GM18505 (cell line): ENCODE data around the gene USF2.

Source experiments
- ATAC-seq: cut with Tn5 transposase; IDR thresholded peaks from one replicate; pipeline ENCODE4 v1.9.1; 2021; ENCODE audit not compliant: unreplicated experiment
- POLR2A ChIP-seq: IDR thresholded peaks from 4 replicates; pipeline ENCODE4 v1.6.1; 2011; ENCODE audit warnings: borderline replicate concordance; ENCODE audit not compliant: insufficient read depth, insufficient read length; ENCODE audit errors: extremely low read depth

Gene USF2

DNA sequence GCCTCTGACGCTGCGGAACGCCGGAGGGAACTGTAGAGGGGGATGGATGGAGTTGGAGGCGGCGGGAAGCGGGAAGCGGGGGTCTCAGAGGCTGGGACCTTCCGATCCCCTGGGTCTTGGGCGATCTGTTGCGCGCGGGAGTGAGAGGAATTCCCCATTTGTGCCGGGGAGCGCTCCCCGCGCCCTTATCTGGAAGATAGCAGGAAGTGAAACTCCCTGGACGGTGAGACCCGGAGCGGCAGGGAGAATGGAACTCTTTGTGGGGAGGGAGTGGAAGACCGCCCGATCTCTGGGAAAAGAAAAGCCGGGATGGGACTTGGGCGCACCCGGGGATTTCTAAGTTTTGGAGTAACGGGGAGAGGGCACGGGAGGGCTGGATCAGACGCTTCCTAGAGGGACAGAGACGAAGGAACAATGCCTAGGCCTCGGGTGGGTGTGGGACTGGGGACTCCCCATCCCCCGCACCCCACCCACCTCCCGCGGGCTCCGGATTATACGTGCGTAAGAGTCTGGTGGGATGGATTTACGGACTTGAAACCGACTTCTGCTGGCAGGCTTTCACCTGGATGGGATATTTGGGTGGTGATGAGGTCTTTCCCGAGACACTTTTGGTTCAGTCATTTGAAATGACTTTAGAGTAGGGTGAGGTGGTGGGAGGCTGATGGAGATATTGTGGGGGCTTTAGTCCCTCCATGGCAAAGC is 19.5 kb upstream of the USF2 start:
- no peak for ATAC-seq
- no peak for TF ChIP-seq POLR2A

GRCh38 chr19:35249848-35250711 is 18.7 kb upstream of the USF2 start:
- no peak for ATAC-seq
- no peak for TF ChIP-seq POLR2A

DNA sequence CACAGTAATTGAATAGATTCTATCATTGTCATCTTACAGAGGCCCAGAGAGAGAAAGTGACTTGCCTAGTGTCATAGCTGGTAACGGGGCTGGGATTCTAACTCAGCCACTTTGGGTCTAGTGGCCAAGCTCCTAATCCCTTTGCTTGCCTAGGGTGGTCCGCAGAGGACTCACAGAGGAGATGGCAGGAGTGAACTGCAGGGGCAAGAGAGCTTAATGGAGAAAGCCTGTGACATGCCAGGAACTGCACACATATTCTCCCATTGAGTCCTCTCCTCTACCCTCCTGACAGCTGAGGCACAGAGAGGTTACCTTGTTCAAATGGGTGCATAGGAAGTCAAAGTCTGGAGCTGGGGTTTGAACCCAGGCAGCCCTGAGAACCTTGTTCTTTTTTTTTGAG is 17.3 kb upstream of the USF2 start:
- TF ChIP-seq POLR2A: no peak
- no peak for ATAC-seq

- no peak for ATAC-seq
These were observed 15.2 kb upstream of the USF2 start for GRCh38 chr19:35253316-35254286.

DNA sequence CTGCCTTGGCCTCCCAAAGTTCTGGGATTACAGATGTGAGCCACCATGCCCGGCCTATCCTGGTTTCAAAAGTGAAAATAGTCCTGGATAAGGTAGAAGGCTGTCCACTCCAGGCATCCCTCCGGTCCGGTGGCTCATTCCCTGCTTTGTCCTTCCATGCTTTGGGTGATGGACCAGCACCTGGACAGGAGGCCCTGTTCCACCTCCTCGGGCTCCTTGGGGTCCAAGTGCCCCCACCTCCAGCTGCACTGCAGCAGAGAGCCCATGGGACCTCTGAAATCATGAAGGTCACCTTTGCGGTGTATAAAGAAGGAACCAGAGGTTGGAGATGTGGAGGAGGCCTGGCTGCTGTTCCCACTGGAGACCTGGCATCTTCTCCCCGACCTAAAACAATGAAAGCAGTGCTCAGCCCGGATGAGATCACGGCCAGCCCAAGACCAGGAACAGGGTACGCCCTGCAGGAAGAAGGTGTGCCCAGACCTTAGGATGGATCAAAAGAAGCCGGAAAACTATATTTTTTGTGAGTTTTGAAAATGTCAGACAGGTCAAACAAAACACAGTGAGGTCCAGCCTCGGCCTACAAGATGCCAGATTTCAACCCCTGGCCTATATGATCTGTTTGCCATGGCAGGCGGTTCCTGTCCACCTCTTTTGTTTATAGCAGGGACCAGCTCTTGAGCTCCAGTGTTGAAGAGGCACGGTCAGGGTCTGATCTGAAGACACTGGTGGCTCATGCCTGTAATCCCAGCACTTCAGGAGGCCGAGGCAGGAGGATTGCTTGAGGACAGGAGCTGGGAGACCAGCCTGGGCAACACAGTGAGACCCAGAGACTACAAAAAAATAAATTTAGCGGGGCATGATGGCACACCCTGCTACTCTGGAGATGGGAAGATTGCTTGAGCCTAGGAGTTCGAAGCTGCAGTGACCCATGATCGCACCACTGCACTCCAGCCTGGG is 14.1 kb upstream of the USF2 start:
- ATAC-seq: no peak
- TF ChIP-seq POLR2A: no peak

More at GRCh38 chr19:35253316-35254286, 15.2 kb upstream of the USF2 start:
- no peak for TF ChIP-seq POLR2A

- ATAC-seq: no peak
- no peak for TF ChIP-seq POLR2A
These were observed 12.2 kb upstream of the USF2 start for GRCh38 chr19:35256566-35256965.

DNA sequence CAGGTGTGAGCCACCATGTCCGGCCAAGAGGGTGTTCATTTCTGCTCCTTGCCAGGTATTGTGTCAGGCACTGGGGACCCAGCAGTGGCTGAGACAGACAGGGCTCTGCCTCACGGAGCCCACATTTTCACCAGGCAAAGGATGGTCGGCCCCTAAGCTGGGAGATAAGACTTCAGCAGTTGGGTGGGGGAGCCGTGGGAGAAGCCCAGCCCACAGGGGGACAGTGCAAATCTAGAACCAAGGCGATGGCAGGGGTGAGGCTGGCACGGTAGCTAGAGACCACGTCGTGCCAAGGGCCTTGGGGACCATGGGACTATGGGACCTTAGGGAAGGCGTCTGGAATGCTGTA is 11.7 kb upstream of the USF2 start:
- ATAC-seq: no peak
- no peak for TF ChIP-seq POLR2A

DNA sequence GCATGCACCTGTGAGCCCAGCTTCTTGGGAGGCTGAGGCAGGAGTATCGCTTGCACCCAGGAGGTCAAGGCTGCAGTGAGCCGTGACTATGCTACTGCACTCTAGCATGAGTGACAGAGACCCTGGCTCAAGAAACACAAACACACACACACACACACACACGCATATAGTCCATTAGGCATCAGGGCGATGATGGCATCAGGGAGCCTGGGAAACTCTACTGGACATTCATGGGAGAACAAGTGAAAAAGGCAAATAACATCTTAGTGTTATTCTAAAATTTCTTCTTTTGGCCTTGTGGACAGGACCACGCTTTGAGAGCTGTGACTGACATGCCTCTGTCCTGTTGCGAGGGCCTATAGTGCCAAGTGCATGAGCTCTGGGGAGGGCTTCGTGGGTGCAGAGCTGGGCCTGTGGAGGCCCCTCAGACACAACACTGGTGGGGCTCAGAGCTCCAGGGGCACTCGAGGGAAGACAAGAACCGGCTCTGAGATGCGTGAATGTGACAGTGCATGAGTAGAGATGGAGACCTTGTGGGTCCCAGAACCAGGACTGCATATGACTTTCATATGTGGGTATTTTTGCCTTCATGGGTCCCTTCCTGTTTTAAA is 8.0 kb upstream of the USF2 start:
- no peak for ATAC-seq
- no peak for TF ChIP-seq POLR2A

- no peak for TF ChIP-seq POLR2A
- ATAC-seq: no peak
These were observed 7.2 kb upstream of the USF2 start for GRCh38 chr19:35261356-35262100.

- ATAC-seq: no peak
- TF ChIP-seq POLR2A: no peak
These were observed 6.5 kb upstream of the USF2 start for GRCh38 chr19:35262101-35262761.

DNA sequence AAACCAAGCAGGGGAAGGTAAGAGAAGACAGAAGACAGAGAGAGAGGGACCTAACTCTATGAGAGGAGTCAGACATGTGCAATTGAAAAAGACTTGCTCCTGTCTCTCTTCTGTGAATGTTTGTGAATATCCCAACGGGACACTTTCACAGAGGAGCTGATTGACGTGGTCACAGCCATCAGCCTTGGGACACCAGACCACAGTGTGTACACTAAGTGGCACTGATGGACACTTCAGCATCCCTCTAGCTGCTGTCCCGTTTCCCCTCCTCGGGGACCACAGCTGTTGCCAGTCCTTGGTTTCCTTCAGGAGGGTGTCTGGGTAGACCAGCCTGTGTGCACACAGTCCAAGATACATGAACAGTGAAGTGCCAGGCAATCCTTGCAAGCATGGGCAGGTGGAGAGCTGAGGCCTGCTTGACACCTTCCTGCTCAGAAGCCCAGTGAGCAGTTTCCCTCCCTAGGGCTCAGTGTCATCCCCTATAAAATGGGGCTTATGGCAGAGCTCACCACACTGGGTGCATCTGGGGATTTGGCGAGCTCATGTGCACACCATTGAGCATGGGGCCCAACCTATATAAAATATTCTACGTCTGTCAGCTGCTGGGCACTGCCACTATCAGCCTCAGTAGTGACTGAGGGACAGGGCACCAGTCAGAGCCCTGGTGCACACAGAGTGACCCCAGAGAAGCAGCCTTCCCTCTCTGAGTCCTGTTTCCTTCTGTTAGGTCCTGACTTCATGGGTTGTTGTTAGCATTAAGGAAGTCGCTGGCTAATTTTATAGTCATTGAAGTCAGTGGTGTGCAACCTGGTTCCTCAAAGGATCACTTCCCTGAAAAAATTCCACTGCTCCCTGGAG is 4.3 kb upstream of the USF2 start:
- no peak for ATAC-seq
- TF ChIP-seq POLR2A: no peak
